Prostate gland (tissue), 2 donors: ENCODE data around the gene AUTS2. TPM values are rescaled to one million over a fixed set of nuclear protein-coding genes. Genes with fewer than 3 reads are reported as not detected.
"Not testable (repeated sequence)": the region's sequence is repeated elsewhere in the genome, so short reads cannot be mapped to it uniquely, and the experiment has no call there.

Experiments used
- DNase-seq: peaks from one replicate; pipeline ENCODE4 v3.0.0-alpha.2; 2019; ENCODE audit warnings: low spot score
- H3K27ac ChIP-seq, 2 donors: fragments of 200-600 bp; sonication (generic); 2 replicates each; pipeline ENCODE4 v1.5.1; 2017 to 2019
- H3K27me3 ChIP-seq: fragments of 200-600 bp; sonication (generic); replicated peaks from 2 replicates; pipeline ENCODE4 v1.5.1; 2019; ENCODE audit not compliant: insufficient read depth
- H3K36me3 ChIP-seq, 2 donors: fragments of 200-600 bp; sonication (generic); 1 replicate in 1 of 2; 2 replicates in 1 of 2; pipeline versions ENCODE4 v1.5.1 to v1.8.1; 2017 to 2019
- H3K4me1 ChIP-seq: fragments of 200-600 bp; sonication (generic); replicated peaks from 2 replicates; pipeline ENCODE4 v1.5.1; 2019
- H3K4me3 ChIP-seq, 2 donors: fragments of 200-600 bp; sonication (generic); 2 replicates each; pipeline ENCODE4 v1.5.1; 2017 to 2019
- H3K9me3 ChIP-seq: fragments of 200-600 bp; sonication (generic); 2 replicates; pipeline ENCODE4 v1.5.1; 2017
- POLR2A ChIP-seq: fragments of 450-650 bp; IDR thresholded peaks from one replicate; pipeline ENCODE4 v1.6.1; 2016; ENCODE audit warnings: antibody characterized with exemption, mild to moderate bottlenecking
- POLR2AphosphoS5 ChIP-seq: sonication (generic); formaldehyde crosslinking; IDR thresholded peaks from one replicate; pipeline ENCODE4 v1.6.1; 2017; ENCODE audit warnings: antibody characterized with exemption
- WGBS: methylation state at CpG from one replicate; pipeline ENCODE4 v1.1.5; 2018; 5-methylcytosine and 5-hydroxymethylcytosine counted together
- intact Hi-C: fragments of 100-400 bp; cut with DNase I; formaldehyde crosslinking; loops from one replicate; pipeline ENCODE4 v1.14.2; 2022
- total RNA-seq, 2 donors: library from RNA; depleted of rRNA; stranded (reverse); fragments of >200 nt; gene quantifications; one replicate each; pipeline ENCODE4 v1.1.0, GENCODE V29; 2016
- TF ChIP-seq, protein P1 (sequence below), 4 experiments: fragments of 200-600 bp in 2 of 4; fragments of 450-650 bp in 2 of 4; sonication (generic) in 2 of 4; IDR thresholded peaks; 1 replicate in 3 of 4; 2 replicates in 1 of 4; pipeline ENCODE4 v1.5.1; 2016 to 2019; ENCODE audit warnings: antibody characterized with exemption in 4 of 4, mild to moderate bottlenecking in 2 of 4, moderate library complexity in 2 of 4

AUTS2 gene
- total RNA-seq, 2 donors from 2014 or later: 25.0 to 55.2 TPM

DNA sequence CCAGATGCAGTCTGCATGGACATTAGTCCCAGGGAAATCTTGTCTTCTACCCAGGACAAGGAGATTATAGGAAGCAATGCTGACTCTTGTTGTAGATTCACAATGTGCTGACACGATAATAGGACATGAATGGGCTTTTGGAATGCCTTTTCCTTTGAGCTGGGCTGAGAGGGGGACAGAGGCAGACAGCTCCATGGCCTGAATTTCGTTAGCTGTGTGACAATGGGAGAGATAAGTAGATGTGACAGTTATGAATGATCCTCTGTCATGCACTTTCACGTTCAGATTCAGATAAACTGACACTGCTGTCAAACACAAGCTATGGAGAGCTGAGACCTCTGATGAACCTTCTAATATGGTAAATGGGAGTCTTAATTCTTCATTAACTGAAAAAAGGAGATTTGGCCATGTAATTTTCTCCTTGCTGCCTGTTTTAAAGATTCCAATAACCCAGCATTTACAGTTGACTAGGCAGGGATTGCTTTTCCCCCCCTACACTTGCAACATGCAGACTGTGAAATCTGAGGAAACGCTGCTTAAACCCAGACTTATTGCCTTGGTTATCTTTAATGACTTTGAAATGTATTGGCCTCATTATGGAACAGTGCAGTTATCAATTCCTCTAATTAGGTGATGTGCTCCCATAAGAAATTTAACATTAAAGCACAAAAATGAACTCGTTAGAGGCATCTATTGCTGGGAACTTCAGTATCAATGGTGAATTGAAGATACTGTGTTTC, 669.3 kb downstream of the AUTS2 start:
- DNase-seq: no peak
- no peak overlapping the region for H3K27ac ChIP-seq
- H3K27me3 ChIP-seq: no peaks in the 10 kb centered on the region
- H3K36me3 ChIP-seq: no peaks in the 10 kb centered on the region
- H3K4me1 ChIP-seq: peaks cover 3% of the 10 kb centered on the region
- intact Hi-C loops: no loop called here
- TF ChIP-seq POLR2AphosphoS5 (no peak), POLR2A (no peak)
- TF ChIP-seq, protein P1, sequence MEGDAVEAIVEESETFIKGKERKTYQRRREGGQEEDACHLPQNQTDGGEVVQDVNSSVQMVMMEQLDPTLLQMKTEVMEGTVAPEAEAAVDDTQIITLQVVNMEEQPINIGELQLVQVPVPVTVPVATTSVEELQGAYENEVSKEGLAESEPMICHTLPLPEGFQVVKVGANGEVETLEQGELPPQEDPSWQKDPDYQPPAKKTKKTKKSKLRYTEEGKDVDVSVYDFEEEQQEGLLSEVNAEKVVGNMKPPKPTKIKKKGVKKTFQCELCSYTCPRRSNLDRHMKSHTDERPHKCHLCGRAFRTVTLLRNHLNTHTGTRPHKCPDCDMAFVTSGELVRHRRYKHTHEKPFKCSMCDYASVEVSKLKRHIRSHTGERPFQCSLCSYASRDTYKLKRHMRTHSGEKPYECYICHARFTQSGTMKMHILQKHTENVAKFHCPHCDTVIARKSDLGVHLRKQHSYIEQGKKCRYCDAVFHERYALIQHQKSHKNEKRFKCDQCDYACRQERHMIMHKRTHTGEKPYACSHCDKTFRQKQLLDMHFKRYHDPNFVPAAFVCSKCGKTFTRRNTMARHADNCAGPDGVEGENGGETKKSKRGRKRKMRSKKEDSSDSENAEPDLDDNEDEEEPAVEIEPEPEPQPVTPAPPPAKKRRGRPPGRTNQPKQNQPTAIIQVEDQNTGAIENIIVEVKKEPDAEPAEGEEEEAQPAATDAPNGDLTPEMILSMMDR (IDR thresholded peaks at IDR 0.05): no peak
- no peak overlapping the region for H3K4me3 ChIP-seq
- WGBS: 92% methylated on average over 5 of the region's 5 CpGs
- H3K9me3 ChIP-seq: no peaks in the 10 kb centered on the region

DNA sequence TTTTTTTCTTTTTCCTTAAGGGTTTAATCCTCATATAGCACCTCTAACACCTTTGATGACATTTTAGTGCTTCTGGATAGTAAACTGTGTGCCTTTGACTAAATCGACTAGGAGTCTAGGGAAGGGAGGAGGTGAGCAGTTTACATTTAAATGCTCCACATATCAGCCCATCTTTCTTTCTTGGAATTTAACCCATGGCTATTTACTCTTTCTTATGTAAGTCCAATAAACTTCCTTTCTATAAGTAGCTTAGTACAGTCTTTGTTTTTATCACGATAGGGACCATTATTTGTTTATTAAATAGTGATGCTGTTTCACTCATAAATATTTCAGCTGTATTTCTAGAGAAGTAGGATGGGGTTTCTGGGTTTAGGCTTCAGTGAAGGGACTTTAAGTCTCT, 669.9 kb downstream of the AUTS2 start:
- no peak for DNase-seq
- H3K36me3 ChIP-seq: no peaks in the 10 kb centered on the region
- no peaks in the 10 kb centered on the region for H3K9me3 ChIP-seq
- peaks cover 3% of the 10 kb centered on the region for H3K4me1 ChIP-seq
- no peak overlapping the region for H3K27ac ChIP-seq
- TF ChIP-seq POLR2AphosphoS5 (no peak), POLR2A (no peak)
- intact Hi-C loops: no loop called here
- 26% methylated on average over 2 of the region's 2 CpGs for WGBS
- no peak overlapping the region for H3K4me3 ChIP-seq
- no peaks in the 10 kb centered on the region for H3K27me3 ChIP-seq

DNA sequence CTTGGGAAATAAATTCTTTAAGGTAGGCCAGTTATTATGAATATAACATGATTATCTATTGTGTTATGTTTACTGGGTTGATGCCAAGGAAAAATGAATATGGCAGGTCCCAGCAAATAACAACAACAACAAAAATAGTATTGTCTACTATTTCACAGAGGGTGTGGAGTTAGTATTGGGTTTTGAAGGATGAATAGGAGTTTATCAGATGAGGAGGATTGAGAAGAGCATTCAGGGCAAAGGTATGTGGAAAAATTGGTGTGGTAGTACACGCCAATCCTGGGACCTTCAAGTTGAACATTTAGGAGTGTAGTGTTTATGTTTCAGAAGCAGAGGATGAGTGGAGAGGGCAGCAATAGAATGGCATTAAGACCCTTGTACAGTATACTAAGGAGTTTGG, 671.9 kb downstream of the AUTS2 start:
- H3K27me3 ChIP-seq: no peaks in the 10 kb centered on the region
- no peak for DNase-seq
- no peak overlapping the region for H3K4me3 ChIP-seq
- peaks cover 3% of the 10 kb centered on the region for H3K4me1 ChIP-seq
- no peak overlapping the region for H3K27ac ChIP-seq
- no peaks in the 10 kb centered on the region for H3K9me3 ChIP-seq
- TF ChIP-seq, protein P1 (IDR thresholded peaks at IDR 0.05): no peak
- WGBS: 93% methylated on average over 1 of the region's 1 CpG
- intact Hi-C loops: no loop called here
- H3K36me3 ChIP-seq: no peaks in the 10 kb centered on the region

DNA sequence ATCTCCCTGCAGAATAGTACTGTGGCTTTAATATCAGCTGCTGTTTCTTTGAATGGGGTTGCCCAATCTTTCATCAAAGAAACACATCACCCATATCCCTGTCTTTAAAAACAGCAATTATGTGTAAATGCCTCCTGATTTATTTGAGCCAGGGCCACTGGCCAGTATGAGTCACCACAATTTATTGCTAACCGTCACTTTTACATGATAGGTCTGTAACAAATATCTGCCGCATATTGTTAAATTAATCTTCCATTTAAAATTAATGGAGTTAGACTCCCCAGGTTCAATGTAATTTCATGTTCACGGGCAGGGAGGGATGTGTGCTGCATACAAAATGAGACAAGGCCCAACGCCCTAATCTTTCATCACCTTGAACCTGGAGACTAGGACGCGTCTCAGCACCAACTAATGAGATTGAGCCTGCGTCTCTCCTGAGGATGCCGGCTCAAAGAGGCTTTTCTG, 673.4 kb downstream of the AUTS2 start:
- Histone ChIP-seq H3K4me1 (peaks cover 3% of the 10 kb centered on the region), H3K9me3 (no peaks in the 10 kb centered on the region), H3K27ac (no peak overlapping the region), H3K36me3 (no peaks in the 10 kb centered on the region), H3K4me3 (no peak overlapping the region), H3K27me3 (no peaks in the 10 kb centered on the region)
- 38% methylated on average over 8 of the region's 8 CpGs for WGBS
- TF ChIP-seq, protein P1 (IDR thresholded peaks at IDR 0.05): no peak
- TF ChIP-seq POLR2A: no peak
- peak; percentile 41 for TF ChIP-seq POLR2AphosphoS5
- intact Hi-C loops: no loop called here
- peak; percentile 4 for DNase-seq

DNA sequence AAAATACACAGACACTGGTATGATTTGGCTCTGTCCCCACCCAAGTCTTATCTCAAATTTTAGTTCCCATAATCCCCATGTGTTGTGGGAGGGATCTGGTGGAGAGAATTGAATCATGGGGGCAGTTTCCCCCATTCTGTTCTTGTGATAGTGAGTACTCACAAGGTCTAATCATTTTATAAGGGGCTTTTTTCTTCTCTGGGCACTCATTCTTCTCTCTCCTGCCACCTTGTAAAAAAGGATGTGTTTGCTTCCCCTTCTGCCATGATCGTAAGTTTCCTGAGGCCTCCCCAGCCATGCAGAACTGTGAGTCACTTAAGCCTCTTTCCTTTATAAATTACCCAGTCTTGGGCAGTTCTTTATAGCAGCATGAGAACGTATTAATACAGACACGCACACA, 677.3 kb downstream of the AUTS2 start:
- H3K4me1 ChIP-seq, H3K27ac ChIP-seq, H3K27me3 ChIP-seq, H3K4me3 ChIP-seq, DNase-seq, H3K36me3 ChIP-seq, H3K9me3 ChIP-seq, intact Hi-C loops: not testable (repeated sequence)
- 92% methylated on average over 3 of the region's 3 CpGs for WGBS

DNA sequence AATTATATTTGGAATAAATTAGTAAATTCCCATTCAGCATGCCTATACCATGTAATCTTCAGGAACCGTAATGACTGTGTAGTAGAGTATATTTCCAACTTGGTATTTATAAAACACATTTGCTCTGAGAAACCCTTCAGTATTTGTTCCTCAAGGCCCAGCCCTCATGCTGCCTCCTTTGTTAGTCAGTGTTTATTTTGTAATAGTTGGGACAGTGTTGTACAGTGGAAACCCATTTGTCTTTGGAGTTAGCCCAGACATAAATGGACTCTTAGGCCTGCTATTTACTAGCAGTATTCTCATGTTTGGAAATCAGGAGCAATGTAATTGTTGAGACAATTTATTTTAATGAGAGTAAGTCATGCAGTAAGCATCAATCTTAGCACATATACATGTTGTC, 686.9 kb downstream of the AUTS2 start:
- intact Hi-C loops: no loop called here
- Histone ChIP-seq H3K9me3 (no peaks in the 10 kb centered on the region), H3K27ac (no peak overlapping the region), H3K4me3 (no peak overlapping the region), H3K27me3 (no peaks in the 10 kb centered on the region), H3K36me3 (no peaks in the 10 kb centered on the region), H3K4me1 (no peaks in the 10 kb centered on the region)
- 98% methylated on average over 1 of the region's 1 CpG for WGBS
- TF ChIP-seq POLR2A (no peak), POLR2AphosphoS5 (no peak)
- TF ChIP-seq, protein P1 (IDR thresholded peaks at IDR 0.05): no peak
- no peak for DNase-seq
